ENCODE measurements around the gene PMVK.
A peak's percentile ranks its signal among the peaks of the same experiment; 100 is the strongest.

The PMVK gene

DNA sequence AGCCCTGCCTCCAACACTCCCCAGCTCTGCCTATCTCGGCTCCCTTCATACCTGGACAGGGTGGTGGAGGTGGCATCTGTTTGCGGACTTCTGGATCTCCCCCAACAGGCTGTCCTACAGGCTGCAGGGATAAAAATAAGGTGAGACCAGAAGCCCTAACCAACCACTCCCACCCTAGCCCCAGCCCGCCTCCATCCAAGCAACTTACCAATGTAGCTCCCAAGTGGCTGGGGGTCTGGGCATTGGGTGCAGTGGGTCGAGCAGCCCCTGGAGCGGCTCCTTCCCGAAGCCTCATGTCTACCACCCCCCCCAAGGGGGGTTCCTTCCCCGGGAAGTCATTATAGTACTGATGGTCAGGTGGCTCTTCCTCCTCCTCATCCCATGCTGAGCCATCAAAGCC is 29.6 kb upstream of the PMVK start:
- no peak for DNase-seq

DNA sequence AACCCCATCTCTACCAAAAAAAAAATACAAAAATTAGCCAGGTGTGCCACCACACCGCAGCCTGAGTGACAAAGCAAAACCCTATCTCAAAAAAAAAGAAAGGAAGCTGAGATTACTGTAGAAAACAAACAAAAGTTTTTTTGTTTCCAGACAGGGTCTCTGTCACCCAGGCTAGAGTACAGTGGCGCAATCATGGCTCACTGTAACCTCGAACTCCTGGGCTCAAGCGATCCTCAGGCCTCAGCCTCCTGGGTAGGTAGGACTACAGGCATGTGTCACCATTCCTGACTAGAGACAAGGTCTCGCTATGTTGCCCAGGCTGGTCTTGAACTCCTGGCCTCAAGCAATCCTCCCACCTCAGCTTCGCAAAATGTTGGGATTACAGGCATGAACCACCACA is 27.8 kb upstream of the PMVK start:
- no peak for DNase-seq

DNA sequence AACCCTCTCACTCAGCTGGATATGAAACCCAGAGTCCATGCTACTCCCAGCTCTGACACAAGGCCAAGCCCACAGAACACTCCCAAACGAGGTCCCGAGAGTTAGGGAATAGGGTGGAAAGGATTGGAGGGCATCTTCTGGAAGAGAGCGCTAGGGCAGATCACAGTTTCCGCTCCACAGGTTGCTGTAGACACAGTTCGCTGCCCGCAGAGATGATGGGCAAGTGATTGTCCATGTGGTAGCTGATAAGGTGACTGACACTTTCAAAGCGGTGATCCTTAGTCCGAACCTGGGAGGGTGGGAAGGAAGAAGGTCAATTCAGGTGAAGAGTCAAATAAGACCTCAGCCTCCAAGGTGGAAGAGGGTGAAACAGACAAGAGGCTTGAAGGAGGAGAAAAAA is 27.1 kb upstream of the PMVK start:
- no peak for DNase-seq

DNA sequence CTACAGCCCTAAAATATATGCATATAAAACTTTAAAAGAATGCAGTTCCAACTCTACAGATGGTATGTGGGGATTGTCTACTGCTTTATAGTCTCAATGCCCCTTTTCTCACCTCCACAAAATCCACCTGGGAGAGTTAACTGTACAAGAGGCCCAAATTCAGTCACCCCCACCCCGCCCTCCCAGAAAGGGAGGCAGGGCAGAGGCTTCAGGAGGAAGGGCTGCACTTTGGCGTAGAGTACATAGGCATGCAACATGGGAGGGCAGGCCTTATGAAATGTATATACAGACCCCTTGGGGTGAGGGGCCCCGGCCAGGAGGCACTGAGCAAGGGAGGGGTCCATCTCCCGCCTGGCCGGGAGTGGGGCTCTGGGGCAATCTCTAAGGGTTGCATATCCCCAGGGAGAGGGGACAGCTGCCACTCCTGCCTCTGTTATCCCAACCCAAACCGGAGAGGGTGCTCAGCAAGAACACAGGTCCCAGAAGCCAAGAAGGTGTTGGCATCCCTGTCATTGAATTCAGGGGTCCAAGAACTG is 26.3 kb upstream of the PMVK start:
- DNase-seq = no peak

DNA sequence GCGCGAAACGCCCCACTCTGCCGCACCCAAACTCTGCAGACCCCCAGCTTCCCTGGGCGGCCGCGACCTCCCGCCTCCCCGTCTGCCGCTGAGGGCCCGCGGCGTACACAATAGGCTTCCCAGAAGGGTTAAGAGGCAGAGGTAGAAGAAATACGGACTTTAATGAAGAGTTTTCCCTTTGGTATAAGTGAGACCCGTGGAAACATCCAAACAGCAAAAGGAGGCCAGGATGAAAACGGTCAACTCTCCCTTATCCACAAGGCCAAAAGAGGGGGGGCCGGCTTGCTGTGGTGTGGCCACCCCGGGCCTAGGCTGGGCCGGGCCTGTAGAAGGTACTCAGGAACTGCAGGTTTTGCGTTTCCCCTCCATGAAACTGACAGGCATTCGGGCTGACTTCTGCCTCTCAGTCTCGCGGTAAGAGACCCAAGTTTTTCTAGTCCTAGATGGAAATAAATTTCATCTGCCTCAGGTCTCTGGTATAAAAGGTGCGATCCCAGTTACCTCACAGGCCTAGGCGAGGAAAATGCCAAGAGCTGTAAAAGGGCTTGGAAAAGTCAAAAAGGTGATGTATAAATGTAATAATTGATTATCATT is 25.7 kb upstream of the PMVK start:
- DNase-seq = no peak

DNA sequence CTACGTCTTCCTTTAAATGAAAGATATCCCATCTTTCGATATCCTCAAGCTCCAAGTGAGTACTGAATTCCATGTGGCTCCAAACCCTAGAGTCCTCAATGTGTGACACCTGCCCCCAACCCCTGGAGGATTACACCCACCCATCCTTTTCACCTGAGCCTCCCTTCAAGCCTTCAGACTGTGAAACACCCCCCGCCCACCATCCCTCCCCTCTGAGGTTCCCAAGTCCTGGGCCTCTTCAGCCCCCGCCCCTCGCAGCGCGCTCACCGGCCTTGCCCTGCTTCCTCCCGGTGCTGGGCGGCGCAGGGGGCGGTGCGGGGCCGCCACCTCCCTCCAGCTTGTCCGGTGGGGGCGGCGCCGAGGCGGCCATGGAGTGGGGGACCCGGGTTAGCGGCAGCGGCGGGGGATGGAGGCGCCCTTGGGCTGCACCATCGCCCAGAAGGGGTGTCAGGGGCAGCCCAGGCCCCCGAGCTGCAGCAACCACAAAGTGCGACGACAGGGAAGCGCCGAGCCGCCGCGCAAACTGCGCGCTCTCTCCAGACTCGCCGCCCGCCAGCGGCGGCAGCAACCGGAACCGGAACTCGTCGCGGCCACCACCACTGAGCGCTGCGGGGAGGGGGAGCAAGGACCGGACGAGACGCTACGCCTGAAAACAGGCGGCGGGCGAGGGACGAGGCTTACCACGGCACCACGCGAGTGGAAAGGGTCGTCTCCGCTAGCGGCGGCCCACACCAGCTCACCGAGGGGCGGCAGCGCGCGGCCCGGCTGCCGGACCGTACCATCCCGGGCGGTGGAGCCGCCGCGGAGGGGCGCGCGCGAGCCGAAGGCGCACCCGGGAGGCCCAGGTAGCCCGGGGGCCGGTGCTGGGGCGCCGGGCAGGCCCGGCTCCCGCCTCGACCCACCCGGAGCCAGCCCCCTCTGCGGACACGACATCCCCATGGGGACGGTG is 25.0 kb upstream of the PMVK start, which contains the start of gene PYGO2:
TSS of gene PYGO2 (minus strand) at position 576 of the 949 bp plus-strand sequence. CDS start at position 370, 206 bp downstream.
- DNase-seq = peak; percentile 81

DNA sequence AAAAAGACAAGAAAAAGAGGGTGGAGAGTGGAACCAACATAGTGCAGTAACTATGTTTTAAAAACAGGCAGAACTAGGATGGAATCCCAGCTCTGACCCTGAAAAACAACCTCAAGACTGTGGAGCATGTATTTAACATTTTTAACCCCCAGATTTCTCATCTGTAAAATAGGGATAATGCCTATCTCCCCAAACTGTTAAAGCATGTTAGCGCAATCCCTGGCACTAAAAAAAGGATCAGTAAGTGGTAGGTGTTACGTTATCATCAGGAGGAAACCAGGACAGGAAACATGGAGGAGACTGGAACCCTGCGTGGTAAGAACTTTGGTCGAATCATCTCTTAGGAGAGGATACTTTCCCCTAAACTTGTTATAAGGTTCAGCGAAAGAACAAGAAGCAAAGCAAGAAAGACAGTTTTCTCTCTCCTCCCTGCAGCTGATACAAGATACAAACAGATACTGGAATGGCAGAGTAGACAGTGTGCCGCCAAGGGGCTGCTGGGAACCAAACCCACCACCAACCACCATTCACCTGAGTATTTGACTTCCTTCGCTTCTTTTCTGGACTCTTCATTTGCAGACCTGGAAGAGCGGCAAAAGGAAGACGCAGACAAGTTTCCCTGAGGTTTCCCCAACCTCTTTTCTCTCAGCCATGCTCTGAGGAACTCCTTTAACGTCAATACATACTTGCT is 24.1 kb upstream of the PMVK start:
- no peak for DNase-seq

DNA sequence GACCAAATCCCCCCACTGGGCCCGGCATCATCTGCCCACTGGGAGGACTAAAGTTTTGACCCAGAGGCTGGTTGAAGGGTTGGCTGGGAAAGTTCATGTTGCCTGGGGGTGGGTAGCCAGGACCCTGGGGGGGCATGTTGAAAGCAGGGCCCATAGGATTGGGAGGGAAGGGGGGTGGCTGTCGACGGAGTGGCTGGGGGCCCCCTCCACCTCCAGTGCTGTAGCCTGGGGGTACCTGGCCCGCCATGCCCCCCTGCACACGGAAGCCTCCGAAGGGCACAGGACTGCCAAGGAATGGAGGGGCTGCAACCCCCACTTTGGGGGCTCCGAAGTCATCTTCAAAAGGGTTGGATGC is 22.9 kb upstream of the PMVK start:
- DNase-seq = no peak

DNA sequence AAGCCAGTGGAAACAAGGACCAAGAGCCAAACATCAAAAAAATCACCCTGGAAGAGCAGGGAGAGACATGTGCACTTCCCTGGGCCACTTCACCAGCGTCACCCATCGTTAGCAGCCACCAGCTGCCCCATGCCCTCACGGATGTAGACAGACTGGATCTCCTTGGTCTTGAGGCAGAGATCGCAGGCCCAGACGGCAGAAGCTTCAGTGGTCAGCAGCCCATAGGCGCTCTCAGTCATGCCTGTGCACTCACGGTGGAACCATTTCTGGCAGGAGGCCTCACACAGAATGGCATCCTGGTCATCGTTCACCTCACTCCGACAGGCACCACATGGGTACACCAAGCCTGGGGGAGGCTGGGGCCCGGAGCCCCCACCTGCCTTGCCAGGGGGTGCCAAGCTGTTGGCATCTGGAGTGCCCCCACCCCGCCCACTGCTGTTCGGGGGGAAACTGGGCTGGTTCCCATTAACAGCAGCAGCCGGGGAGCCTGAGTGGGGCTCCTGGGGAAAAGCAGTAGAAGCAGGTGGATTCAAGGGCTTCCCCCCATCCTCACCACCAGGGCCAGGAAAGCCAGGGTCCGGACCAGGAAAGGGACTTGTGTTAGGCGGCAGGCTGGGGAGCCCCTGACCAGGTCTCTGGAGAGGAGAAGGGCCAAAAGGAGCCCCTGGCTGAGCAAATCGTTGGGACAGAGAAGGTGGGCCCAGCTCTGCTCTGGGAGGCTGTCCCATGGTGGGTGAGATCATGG is 22.3 kb upstream of the PMVK start:
- no peak for DNase-seq

DNA sequence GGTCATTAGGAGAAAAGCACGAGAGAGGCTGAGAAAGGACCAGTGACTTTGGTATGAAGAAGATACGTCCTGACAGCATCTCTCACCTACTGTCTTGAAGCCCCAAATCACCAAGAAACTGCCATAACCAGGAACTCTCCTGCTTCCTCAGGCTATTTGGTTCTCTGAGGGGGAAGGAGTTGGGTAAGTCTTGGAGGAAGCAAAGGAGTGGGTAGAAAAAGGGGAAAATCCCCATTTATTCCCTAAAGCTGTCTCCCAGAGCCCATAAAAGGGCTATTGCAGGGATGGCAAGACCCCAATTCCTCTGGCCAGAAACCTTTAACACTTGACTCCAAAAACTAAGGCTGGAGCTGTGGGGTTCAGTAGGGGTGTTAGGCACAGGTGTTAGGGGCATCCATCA is 21.5 kb upstream of the PMVK start:
- no peak for DNase-seq

DNA sequence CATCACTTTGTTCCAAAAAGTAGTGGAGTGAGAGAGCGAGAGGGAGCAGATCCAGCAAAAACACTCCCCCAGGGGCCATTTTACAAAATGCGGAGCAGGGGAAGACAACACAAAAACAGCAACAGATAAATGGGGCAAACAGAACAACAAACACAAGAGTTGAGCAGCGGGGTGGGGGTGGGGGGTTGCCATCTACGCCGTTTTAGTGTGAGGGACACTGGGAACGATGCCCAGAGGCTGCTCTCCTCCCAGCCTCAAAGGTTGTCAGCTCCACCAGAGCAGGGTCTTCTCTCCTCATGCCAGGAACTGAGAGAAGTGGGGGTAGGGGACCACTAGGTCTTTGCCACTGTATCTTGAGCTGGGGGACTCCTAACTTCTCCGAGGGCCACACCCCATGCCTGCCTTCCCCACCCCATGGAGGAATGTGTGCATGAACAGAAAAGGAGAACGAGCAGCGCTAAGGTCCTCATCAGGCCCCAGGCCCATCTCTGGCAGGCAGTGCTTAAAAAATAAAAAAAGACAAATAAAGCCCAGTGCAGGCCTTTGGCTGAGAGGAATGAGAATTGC is 20.7 kb upstream of the PMVK start:
- no peak for DNase-seq

DNA sequence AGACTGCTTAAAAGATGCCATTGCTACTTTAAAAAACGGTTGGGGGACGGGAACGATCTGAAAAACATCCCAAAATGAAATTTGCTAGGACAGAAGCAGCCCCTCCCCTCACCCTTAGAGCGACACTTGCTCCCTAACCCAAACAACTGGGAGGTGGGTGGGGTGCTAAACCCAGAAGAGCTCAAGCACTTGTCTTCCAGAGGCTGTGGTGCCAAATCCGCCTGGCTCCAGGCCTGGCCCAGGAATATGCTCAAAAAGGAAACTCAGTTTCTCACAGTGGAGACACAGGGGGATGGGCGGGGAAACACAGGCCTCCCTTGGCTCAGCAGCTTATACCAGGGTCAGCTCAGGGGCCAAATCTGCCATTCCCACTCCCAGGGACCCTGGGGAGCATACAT is 20.0 kb upstream of the PMVK start:
- no peak for DNase-seq

DNA sequence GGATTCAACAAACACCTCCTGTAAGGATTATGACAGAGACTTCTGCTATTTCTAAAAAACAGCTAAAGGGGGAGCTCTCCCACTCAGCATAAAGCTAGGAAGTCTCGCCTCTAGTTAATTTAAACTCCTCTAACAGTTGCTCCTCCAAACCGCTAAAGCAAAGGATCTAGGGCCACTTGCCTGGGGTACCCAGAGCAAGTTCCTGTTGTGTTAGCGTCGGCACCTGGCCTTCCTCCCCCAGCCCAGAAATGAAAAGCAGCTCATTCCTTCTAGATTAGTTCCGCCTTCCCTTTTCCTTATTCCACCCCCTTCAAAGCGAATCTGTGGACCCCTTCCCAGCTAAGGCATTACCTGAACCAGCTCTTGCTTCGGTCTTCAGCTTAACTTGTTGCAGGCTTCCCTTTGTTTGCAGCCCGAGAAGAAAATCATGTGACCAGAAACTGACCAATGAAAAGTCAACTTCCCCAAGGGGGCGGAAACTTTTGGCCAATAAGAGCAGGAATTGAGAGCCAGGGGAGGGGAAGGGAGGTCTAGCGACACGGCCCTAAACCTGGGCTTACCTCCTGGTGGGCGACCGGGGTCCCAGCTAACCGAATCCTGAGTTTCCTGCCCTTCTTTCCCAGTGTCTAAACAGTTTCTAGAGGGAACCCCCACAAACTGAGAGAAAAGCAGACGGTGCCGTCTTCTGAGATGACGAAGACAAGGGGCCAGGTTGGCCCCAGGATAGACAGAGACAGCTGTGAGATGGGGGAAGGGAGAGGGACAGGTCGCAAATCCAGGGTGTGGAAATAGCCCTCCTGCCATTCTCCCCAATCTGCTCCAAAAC is 19.4 kb upstream of the PMVK start, which contains the start of gene PBXIP1:
TSS of gene PBXIP1 (minus strand) at position 382 of the 826 bp plus-strand sequence. CDS start 2,378 bp downstream, outside the sequence.
- DNase-seq = peak; percentile 92

DNA sequence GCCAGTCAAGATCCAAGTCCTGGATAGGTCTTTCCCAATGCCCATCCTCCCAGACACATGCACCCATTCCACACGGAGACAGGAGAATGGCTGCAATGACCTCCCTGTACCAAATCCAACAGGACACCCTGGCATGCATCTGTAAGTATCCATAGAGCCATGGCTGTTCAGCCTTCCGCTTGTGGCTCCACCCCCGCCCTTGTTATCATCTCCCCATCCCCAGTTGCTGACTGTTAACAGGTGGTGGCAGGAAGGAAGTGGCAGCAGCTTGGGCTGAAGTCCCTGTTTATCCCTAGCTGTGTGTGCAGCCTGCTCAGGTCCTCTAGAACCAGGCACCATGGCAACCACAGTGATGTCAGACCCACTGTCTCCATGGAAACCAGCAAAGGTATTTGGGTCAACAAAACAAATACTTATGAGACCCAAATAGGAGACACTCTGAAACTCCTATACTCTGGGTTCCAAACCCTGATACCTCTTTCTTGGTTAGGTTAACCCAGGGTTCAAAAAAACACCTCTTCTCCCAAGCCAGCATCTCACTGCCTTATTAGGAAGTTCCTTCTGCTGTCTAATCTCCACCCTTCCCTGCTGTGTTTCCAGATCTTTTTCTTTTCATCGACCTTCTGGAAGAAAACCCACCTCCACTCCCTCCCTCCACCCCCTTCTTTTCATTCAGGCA is 18.7 kb upstream of the PMVK start:
- peak; percentile 98 for DNase-seq

DNA sequence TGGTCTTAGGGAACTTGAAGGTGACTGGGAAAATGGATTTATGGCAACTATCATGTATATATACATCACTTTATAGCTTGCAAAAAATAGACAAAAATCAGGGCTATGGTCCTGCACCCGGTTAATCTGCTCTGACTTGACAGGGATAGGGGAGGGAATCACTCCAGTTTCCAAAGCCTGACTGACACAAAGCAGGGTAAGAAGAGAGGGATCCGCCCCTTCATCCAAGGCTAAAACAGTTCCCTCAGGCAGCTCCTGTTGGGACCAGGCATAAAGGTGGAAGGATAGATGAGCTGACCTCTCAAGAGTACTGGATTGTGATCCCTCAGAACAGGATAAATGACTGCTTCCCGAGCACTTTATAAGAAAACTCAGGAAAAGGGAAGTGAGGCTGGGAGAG is 18.0 kb upstream of the PMVK start:
- no peak for DNase-seq

DNA sequence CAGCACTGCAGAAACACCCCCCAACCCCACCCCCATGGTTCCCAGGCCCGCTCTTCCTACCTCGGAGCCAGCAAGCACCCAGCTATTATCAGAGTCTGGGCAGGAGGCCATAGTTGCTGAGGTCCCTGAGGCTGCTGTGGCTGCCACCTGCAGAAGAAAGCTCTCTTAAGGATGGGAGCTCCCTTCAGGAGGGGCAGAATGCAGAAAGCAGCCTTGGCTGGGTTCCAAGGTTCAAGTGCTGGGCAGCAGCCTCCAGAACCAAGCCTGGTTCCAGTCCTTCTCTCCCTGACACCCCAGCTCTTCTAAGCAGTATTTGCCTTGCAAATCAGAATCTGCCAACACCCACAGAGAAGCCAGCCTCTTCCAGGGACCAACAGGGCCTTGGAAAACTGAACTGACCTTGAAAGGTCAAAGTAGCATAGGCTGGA is 17.1 kb upstream of the PMVK start:
- DNase-seq = no peak

DNA sequence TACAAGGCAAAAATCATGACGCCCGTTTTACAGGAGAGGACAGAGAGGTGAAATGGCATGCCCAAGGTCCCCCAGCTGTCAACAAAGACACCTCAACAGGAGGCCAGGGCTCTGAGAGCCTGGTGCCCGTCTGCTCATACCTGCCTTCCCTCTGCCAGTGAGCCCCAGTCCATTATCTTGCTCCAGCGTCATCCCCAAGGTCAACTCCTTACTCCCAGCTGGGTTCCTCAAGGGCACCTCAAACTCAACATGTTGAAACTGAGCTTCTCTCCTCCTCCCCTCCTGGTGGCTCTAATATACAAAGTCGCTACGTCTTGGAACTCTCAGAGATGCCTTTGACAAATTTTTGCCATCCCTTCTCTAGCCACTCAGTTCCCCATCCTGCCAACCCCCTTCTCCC is 16.1 kb upstream of the PMVK start:
- no peak for DNase-seq

DNA sequence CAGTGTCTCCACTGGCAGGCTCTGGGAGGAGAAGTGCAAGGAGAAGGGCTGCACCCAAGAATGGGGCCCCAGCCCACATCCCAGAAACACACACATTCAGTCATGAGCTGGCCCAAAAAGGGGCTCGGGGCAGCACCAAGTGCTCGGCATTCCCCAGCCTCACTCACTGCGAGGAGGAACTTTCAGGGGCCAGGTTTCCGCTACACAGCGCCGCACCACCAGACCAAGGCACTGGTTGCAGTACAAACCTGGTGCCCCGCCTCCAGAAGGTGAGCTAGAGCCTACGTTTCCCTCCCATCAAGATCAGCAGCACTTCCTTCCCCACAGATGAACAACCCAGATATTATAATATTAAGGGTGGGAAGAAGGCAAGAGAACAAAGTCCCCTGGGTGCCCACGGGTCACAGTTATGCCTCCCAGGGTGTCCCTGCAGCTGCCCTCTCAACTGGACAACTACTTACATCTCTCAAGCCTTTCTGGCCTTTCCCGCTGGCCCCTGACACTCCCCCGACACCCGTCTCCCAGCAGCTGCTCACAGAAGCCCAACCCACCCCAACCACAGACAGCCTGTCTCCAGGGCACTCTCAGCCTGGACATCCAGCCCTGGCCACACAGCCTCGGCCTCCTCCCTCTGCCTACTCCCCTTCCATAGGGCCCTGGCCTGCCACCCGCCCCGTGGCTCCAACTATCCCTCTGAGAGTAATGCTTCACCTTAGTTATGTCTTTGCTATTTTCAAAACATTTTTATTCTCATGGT is 15.6 kb upstream of the PMVK start:
- DNase-seq = peak; percentile 72

DNA sequence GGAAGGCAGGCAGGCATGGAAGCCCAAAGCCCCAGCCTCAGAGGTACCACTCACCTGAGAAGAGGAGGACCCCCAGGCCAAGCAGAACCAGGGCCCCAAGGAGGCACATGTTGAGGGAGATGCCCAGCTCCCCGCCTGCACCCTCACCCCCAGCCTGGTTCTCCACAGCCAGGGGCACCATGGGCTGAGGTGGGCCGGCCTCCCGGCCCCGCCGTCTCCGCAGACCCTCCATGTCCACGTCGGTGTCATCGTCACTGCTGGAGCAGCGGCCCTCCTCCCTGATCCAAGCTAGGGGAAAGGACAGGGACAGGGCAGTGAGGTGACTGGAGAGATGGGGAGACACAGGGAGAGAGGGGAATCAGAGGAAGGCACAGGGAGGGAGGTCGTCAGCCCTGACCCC is 11.6 kb upstream of the PMVK start:
- DNase-seq = no peak

Measured in CD4-positive, alpha-beta T cell treated with Interleukin-15 for 1 hour (primary cell).